ENCODE measurements around the gene PUM1. TPM values are rescaled to one million over a fixed set of nuclear protein-coding genes. Genes with fewer than 3 reads are reported as not detected.

PUM1 gene
- total RNA-seq, 4 donors from 2014 or later = 66.7 to 121 (median 83.9) TPM

- no peak for TF ChIP-seq CTCF (IDR thresholded peaks at IDR 0.05)
- ATAC-seq (ENCODE audit: low FRiP score) (no peak), DNase-seq (ENCODE audit: low spot score) (no peak)
Measured at GRCh38 chr1:31036749-31037500, 28.6 kb downstream of the PUM1 start.

GRCh38 chr1:31033598-31033997 is 31.9 kb downstream of the PUM1 start:
- ATAC-seq (ENCODE audit: low FRiP score) = no peak
- TF ChIP-seq CTCF (IDR thresholded peaks at IDR 0.05) = no peak
- no peak for DNase-seq (ENCODE audit: low spot score)

GRCh38 chr1:31032266-31032665 is 33.3 kb downstream of the PUM1 start:
- no peak for DNase-seq (ENCODE audit: low spot score)
- no peak for ATAC-seq (ENCODE audit: low FRiP score)
- TF ChIP-seq CTCF (IDR thresholded peaks at IDR 0.05) = no peak

GRCh38 chr1:31031330-31032143 is 34.0 kb downstream of the PUM1 start:
- DNase-seq (ENCODE audit: low spot score) (no peak), ATAC-seq (ENCODE audit: low FRiP score) (no peak)
- no peak for TF ChIP-seq CTCF (IDR thresholded peaks at IDR 0.05)

GRCh38 chr1:31029026-31029425 is 36.5 kb downstream of the PUM1 start:
- no peak for DNase-seq (ENCODE audit: low spot score)
- no peak for TF ChIP-seq CTCF (IDR thresholded peaks at IDR 0.05)
- ATAC-seq (ENCODE audit: low FRiP score) = no peak

- no peak for TF ChIP-seq CTCF (IDR thresholded peaks at IDR 0.05)
- ATAC-seq (ENCODE audit: low FRiP score) = no peak
- DNase-seq (ENCODE audit: low spot score) = no peak
Measured at GRCh38 chr1:31027693-31028526, 37.6 kb downstream of the PUM1 start.

Data from omental fat pad (tissue), 4 donors.